GM23338 (cell line): ENCODE results near the gene PIGK. TPM values are rescaled to one million over a fixed set of nuclear protein-coding genes. Genes with fewer than 3 reads are reported as not detected.

Source experiments
- ATAC-seq: fragments of 200-7000 bp; cut with Tn5 transposase; 3 replicates; pipeline ENCODE4 v1.9.1; 2020
- DNase-seq: peaks from one replicate; pipeline ENCODE4 v3.0.0-alpha.2; 2015; ENCODE audit warnings: low spot score
- H2AFZ ChIP-seq: fragments of 200-600 bp; sonication (generic); 2 replicates; pipeline ENCODE4 v1.8.0; 2016; ENCODE audit warnings: antibody characterized with exemption, mild to moderate bottlenecking, moderate library complexity
- H3F3A ChIP-seq: fragments of 200-600 bp; sonication (generic); replicated peaks from 2 replicates; pipeline ENCODE4 v1.8.0; 2017; ENCODE audit warnings: antibody characterized with exemption, mixed run types, low read depth
- H3K27ac ChIP-seq: fragments of 200-600 bp; sonication (generic); 2 replicates; pipeline ENCODE4 v1.6.1; 2016; ENCODE audit warnings: low read depth
- H3K27me3 ChIP-seq: fragments of 200-600 bp; sonication (generic); 2 replicates; pipeline ENCODE4 v1.8.0; 2016; ENCODE audit warnings: mild to moderate bottlenecking, mixed run types, moderate library complexity; ENCODE audit not compliant: insufficient read depth
- H3K36me3 ChIP-seq: fragments of 200-600 bp; sonication (generic); 2 replicates; pipeline ENCODE4 v1.8.0; 2016; ENCODE audit warnings: mild to moderate bottlenecking; ENCODE audit not compliant: insufficient read depth
- H3K4me1 ChIP-seq: fragments of 200-600 bp; sonication (generic); 2 replicates; pipeline ENCODE4 v1.8.0; 2016; ENCODE audit warnings: mild to moderate bottlenecking, moderate library complexity; ENCODE audit not compliant: insufficient read depth
- H3K4me2 ChIP-seq: fragments of 200-600 bp; sonication (generic); 2 replicates; pipeline ENCODE4 v1.7.1; 2017; ENCODE audit warnings: mixed run types
- H3K4me3 ChIP-seq: fragments of 200-600 bp; sonication (generic); 2 replicates; pipeline ENCODE4 v1.6.1; 2016; ENCODE audit warnings: mixed run types
- H3K79me2 ChIP-seq: fragments of 200-600 bp; sonication (generic); replicated peaks from 2 replicates; pipeline ENCODE4 v1.8.0; 2017; ENCODE audit warnings: mild to moderate bottlenecking; ENCODE audit not compliant: insufficient read depth
- H3K9me2 ChIP-seq: fragments of 200-600 bp; sonication (generic); 2 replicates; pipeline ENCODE4 v1.8.0; 2017; ENCODE audit not compliant: insufficient read depth
- H4K20me1 ChIP-seq: fragments of 200-600 bp; sonication (generic); replicated peaks from 2 replicates; pipeline ENCODE4 v1.8.0; 2017; ENCODE audit warnings: mild to moderate bottlenecking; ENCODE audit not compliant: insufficient read depth
- H3K27ac Mint-ChIP-seq: 2 replicates; pipeline ENCODE4 v1.8.0; 2020; ENCODE audit warnings: inconsistent platforms, mild to moderate bottlenecking, moderate library complexity, mixed read lengths
- H3K27me3 Mint-ChIP-seq: 3 replicates; pipeline ENCODE4 v1.8.0; 2022; ENCODE audit warnings: low read depth, mild to moderate bottlenecking, moderate library complexity, mixed read lengths, inconsistent platforms; ENCODE audit not compliant: insufficient read depth, poor library complexity
- H3K36me3 Mint-ChIP-seq: 3 replicates; pipeline ENCODE4 v1.8.0; 2021; ENCODE audit warnings: low read depth, mild to moderate bottlenecking, inconsistent platforms, moderate library complexity, mixed read lengths
- H3K4me1 Mint-ChIP-seq: 3 replicates; pipeline ENCODE4 v1.8.0; 2020; ENCODE audit warnings: mild to moderate bottlenecking, inconsistent platforms, mixed read lengths
- H3K4me3 Mint-ChIP-seq: 3 replicates; pipeline ENCODE4 v1.8.0; 2021; ENCODE audit warnings: moderate library complexity, mild to moderate bottlenecking, inconsistent platforms, mixed read lengths
- H3K9me3 Mint-ChIP-seq: 3 replicates; pipeline ENCODE4 v1.8.0; 2020; ENCODE audit warnings: moderate library complexity, mild to moderate bottlenecking, inconsistent platforms, mixed read lengths
- CTCF ChIP-seq, 2 experiments: fragments of 200-600 bp in 1 of 2; sonication (generic) in 1 of 2; conservative IDR thresholded peaks; 2 replicates each; pipeline versions ENCODE4 v1.5.1 to v1.6.1; 2016 to 2017; ENCODE audit warnings: antibody characterized with exemption in 2 of 2, low read depth in 2 of 2, mild to moderate bottlenecking in 2 of 2, moderate library complexity in 1 of 2
- EZH2 ChIP-seq: fragments of 200-600 bp; sonication (generic); IDR thresholded peaks from one replicate; pipeline ENCODE4 v1.8.0; 2017; ENCODE audit warnings: antibody characterized with exemption, mild to moderate bottlenecking, low read depth; ENCODE audit not compliant: unreplicated experiment
- NANOG ChIP-seq: IDR thresholded peaks from 2 replicates; pipeline ENCODE4 v1.6.1; 2016; ENCODE audit warnings: antibody characterized with exemption, borderline replicate concordance
- POLR2AphosphoS5 ChIP-seq: IDR thresholded peaks from 2 replicates; pipeline ENCODE4 v1.6.1; 2016; ENCODE audit warnings: antibody characterized with exemption, low read depth
- STAT1 ChIP-seq: IDR thresholded peaks from one replicate; pipeline ENCODE4 v1.6.1; 2016; ENCODE audit warnings: antibody characterized with exemption; ENCODE audit not compliant: unreplicated experiment
- ZNF114 ChIP-seq: fragments of 250-450 bp; sonication (Bioruptor Pico); IDR thresholded peaks from 2 replicates; pipeline ENCODE4 v1.5.0; 2020; ENCODE audit warnings: mild to moderate bottlenecking, moderate library complexity
- ZNF331 ChIP-seq: fragments of 250-450 bp; sonication (Bioruptor Pico); IDR thresholded peaks from 2 replicates; pipeline ENCODE4 v1.5.0; 2020; ENCODE audit warnings: low read depth, mild to moderate bottlenecking, moderate library complexity
- ZNF462 ChIP-seq: fragments of 250-450 bp; sonication (Bioruptor Pico); IDR thresholded peaks from 2 replicates; pipeline ENCODE4 v1.5.0; 2020; ENCODE audit warnings: mild to moderate bottlenecking, moderate library complexity
- polyA plus RNA-seq: library from polyadenylated mRNA; unstranded; fragments of >200 nt; fragmentation: Nextera tagmentation; extraction: Ambion mirVana; gene quantifications from 2 replicates; pipeline ENCODE4 v1.2.1, GENCODE V29; 2016
- total RNA-seq: library from RNA; depleted of rRNA; stranded (reverse); fragments of >200 nt; shearing (Covaris generic); gene quantifications from 2 replicates; pipeline ENCODE4 v1.2.3, GENCODE V29; 2014

Gene PIGK
- total and polyA plus RNA-seq, 2 experiments from 2014 or later: 16.4 to 26.4 TPM

GRCh38 chr1:77039739-77040138 is 179.5 kb downstream of the PIGK start:
- Histone ChIP-seq H3K36me3 (no peaks in the 10 kb centered on the region), H3F3A (no peaks in the 10 kb centered on the region), H4K20me1 (no peaks in the 10 kb centered on the region), H3K27ac (no peak overlapping the region), H3K4me1 (no peaks in the 10 kb centered on the region), H2AFZ (no peak overlapping the region), H3K4me2 (no peak overlapping the region), H3K9me2 (no peaks in the 10 kb centered on the region), H3K27me3 (no peaks in the 10 kb centered on the region), H3K4me3 (no peak overlapping the region), H3K79me2 (no peaks in the 10 kb centered on the region)
- ATAC-seq: no peak
- no peak for DNase-seq
- Mint-ChIP-seq H3K27ac (no peak overlapping the region), H3K4me1 (no peaks in the 10 kb centered on the region; the same call in 2 of the 3 replicates), H3K4me3 (no peak overlapping the region), H3K36me3 (peaks cover 3% of the 10 kb centered on the region; the same call in 2 of the 3 replicates), H3K27me3 (no peaks in the 10 kb centered on the region), H3K9me3 (peaks cover 5% of the 10 kb centered on the region; the same call in 2 of the 3 replicates)
- TF ChIP-seq ZNF114: no peak
- TF ChIP-seq STAT1: no peak
- no peak for TF ChIP-seq CTCF (conservative IDR thresholded peaks at IDR 0.05; ENCODE audit: low read depth in 2 of 2)
- TF ChIP-seq EZH2: no peak
- no peak for TF ChIP-seq ZNF331 (CRISPR knock-in tag)

GRCh38 chr1:77039111-77039510 is 180.1 kb downstream of the PIGK start:
- Mint-ChIP-seq H3K27ac (no peak overlapping the region), H3K4me3 (no peak overlapping the region), H3K4me1 (no peaks in the 10 kb centered on the region; the same call in 2 of the 3 replicates), H3K36me3 (peaks cover 3% of the 10 kb centered on the region; the same call in 2 of the 3 replicates), H3K27me3 (no peaks in the 10 kb centered on the region), H3K9me3 (peaks cover 5% of the 10 kb centered on the region; the same call in 2 of the 3 replicates)
- Histone ChIP-seq H3K27ac (no peak overlapping the region), H3K4me2 (no peak overlapping the region), H3K9me2 (no peaks in the 10 kb centered on the region), H3K79me2 (no peaks in the 10 kb centered on the region), H4K20me1 (no peaks in the 10 kb centered on the region), H2AFZ (no peak overlapping the region), H3F3A (no peaks in the 10 kb centered on the region), H3K4me1 (no peaks in the 10 kb centered on the region), H3K4me3 (no peak overlapping the region), H3K27me3 (no peaks in the 10 kb centered on the region), H3K36me3 (no peaks in the 10 kb centered on the region)
- TF ChIP-seq EZH2: no peak
- no peak for TF ChIP-seq ZNF462 (CRISPR knock-in tag)
- no peak for TF ChIP-seq NANOG
- no peak for TF ChIP-seq POLR2AphosphoS5
- ATAC-seq: no peak
- no peak for DNase-seq
